NB4 (cell line): Measurements from ENCODE around the gene IYD.

Experiments
- CTCF ChIP-seq: IDR thresholded peaks from one replicate; pipeline ENCODE4 v1.5.1; 2012; ENCODE audit warnings: low read depth, low read length
- MAX ChIP-seq: IDR thresholded peaks from 2 replicates; pipeline ENCODE4 v1.6.1; 2011; ENCODE audit warnings: low read depth, low read length
- MYC ChIP-seq: IDR thresholded peaks from 2 replicates; pipeline ENCODE4 v1.6.1; 2011; ENCODE audit warnings: low read depth, low read length
- POLR2A ChIP-seq: IDR thresholded peaks from 2 replicates; pipeline ENCODE4 v1.6.1; 2011; ENCODE audit warnings: mild to moderate bottlenecking; ENCODE audit not compliant: insufficient read length; ENCODE audit errors: extremely low read depth

GRCh38 chr6:150353445-150353844 lies 15.4 kb upstream of the IYD start:
- no peak for TF ChIP-seq CTCF
- TF ChIP-seq MYC: no peak
- TF ChIP-seq POLR2A: no peak
- no peak for TF ChIP-seq MAX
